ENCODE data around the gene PCDHA8. TPM values are rescaled to one million over a fixed set of nuclear protein-coding genes. Genes with fewer than 3 reads are reported as not detected.
"Not testable (repeated sequence)": the region's sequence is repeated elsewhere in the genome, so short reads cannot be mapped to it uniquely, and the experiment has no call there.

The PCDHA8 gene
- total RNA-seq, 1 donor from 2014 or later = 11.1 TPM

DNA sequence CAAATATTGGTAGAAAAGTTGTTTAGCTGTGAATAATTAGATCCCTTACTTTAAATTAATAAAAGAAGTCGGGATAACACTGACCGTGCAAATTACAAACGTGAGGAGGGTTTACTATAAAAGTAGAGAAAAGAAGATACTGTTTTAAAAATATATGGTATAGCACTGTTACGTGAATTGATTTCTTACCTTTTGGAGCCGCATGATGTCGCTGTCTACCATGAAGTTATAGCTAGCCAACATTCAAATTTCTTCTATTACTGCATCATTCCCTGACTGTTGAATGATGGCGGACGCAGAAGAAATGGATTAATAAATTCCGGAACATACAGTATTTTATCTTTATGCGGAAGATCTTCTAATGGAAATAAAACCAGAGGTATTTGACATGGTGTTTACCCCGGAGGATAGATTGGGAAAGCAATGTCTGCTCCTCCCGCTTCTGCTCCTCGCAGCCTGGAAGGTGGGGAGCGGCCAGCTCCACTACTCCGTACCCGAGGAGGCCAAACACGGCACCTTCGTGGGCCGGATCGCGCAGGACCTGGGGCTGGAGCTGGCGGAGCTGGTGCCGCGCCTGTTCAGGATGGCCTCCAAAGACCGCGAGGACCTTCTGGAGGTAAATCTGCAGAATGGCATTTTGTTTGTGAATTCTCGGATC, 13.2 kb upstream of the PCDHA8 start, which contains the start of gene PCDHA6:
TSS of gene PCDHA6 (plus strand) at position 257 of the 658 bp plus-strand sequence. CDS start at position 389, 132 bp downstream.
- no peak for DNase-seq

DNA sequence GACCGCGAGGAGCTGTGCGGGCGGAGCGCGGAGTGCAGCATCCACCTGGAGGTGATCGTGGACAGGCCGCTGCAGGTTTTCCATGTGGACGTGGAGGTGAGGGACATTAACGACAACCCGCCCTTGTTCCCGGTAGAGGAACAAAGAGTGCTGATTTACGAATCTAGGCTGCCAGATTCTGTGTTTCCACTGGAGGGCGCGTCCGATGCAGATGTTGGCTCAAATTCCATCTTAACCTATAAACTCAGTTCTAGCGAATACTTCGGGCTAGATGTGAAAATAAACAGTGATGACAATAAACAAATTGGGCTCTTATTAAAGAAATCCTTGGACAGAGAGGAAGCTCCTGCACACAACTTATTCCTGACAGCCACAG, 12.6 kb upstream of the PCDHA8 start:
- DNase-seq = no peak

GRCh38 chr5:140829511-140830501, 11.2 kb upstream of the PCDHA8 start:
- DNase-seq = not testable (repeated sequence)

DNA sequence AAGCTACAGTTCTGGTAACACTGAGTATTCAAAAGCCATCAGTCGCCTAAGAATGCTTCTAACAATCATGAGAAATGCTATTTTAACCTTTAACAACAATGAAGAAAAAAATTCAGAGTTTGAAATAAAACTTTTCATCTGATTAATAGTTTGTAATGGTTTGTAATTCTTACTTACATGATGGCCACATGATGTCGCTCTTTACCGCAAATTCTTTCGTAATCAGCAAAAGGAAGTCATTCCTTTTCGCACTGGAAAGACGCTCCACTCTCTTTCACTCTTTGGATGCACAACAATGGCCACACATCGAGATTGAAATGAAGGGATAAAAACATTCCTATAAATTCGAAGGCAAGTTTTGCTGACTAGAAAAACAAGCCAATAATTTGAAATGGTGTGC, 7.0 kb upstream of the PCDHA8 start, which contains the start of gene PCDHA7:
TSS of gene PCDHA7 (plus strand) at position 277 of the 400 bp plus-strand sequence. CDS start at position 392, 115 bp downstream.
- no peak for DNase-seq

- not testable (repeated sequence) for DNase-seq
Measured at GRCh38 chr5:140834439-140835008, 6.5 kb upstream of the PCDHA8 start.

DNA sequence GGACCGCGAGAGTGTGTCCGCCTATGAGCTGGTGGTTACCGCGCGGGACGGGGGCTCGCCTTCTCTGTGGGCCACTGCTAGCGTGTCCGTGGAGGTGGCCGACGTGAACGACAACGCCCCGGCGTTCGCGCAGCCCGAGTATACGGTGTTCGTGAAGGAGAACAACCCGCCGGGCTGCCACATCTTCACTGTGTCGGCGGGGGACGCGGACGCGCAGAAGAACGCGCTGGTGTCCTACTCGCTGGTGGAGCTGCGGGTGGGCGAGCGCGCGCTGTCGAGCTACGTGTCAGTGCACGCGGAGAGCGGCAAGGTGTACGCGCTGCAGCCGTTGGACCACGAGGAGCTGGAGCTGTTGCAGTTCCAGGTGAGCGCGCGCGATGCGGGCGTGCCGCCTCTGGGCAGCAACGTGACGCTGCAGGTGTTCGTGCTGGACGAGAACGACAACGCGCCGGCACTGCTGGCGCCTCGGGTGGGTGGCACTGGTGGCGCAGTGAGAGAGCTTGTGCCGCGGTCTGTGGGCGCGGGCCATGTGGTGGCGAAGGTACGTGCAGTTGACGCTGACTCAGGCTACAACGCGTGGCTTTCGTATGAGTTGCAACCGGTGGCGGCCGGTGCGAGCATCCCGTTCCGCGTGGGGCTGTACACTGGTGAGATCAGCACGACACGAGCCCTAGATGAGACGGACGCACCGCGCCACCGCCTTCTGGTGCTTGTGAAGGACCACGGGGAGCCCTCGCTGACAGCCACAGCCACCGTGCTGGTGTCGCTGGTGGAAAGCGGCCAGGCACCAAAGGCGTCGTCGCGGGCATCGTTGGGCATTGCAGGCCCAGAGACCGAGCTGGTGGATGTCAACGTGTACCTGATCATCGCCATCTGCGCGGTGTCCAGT, 5.1 kb upstream of the PCDHA8 start:
- no peak for DNase-seq

DNA sequence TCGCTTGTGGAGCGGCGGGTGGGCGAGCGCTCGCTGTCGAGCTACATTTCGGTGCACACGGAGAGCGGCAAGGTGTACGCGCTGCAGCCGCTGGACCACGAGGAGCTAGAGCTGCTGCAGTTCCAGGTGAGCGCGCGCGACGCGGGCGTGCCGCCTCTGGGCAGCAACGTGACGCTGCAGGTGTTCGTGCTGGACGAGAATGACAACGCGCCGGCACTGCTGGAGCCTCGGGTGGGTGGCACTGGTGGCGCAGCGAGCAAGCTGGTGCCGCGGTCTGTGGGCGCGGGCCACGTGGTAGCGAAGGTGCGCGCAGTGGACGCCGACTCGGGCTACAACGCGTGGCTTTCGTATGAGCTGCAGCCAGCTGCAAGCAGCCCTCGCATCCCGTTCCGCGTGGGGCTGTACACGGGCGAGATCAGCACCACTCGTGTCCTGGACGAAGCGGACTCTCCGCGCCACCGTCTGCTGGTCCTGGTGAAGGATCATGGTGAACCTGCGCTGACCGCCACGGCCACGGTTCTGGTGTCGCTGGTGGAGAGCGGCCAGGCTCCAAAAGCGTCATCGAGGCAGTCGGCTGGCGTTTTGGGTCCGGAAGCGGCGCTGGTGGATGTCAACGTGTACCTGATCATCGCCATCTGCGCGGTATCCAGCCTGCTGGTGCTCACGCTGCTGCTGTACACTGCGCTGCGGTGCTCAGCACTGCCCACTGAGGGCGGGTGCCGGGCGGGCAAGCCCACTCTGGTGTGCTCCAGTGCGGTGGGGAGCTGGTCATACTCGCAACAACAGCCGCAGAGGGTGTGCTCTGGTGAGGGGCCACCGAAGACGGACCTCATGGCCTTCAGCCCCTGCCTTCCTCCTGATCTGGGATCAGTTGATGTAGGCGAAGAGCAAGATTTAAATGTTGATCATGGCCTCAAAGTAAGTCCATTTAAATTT, 2.1 kb downstream of the PCDHA8 start:
- no peak for DNase-seq

DNA sequence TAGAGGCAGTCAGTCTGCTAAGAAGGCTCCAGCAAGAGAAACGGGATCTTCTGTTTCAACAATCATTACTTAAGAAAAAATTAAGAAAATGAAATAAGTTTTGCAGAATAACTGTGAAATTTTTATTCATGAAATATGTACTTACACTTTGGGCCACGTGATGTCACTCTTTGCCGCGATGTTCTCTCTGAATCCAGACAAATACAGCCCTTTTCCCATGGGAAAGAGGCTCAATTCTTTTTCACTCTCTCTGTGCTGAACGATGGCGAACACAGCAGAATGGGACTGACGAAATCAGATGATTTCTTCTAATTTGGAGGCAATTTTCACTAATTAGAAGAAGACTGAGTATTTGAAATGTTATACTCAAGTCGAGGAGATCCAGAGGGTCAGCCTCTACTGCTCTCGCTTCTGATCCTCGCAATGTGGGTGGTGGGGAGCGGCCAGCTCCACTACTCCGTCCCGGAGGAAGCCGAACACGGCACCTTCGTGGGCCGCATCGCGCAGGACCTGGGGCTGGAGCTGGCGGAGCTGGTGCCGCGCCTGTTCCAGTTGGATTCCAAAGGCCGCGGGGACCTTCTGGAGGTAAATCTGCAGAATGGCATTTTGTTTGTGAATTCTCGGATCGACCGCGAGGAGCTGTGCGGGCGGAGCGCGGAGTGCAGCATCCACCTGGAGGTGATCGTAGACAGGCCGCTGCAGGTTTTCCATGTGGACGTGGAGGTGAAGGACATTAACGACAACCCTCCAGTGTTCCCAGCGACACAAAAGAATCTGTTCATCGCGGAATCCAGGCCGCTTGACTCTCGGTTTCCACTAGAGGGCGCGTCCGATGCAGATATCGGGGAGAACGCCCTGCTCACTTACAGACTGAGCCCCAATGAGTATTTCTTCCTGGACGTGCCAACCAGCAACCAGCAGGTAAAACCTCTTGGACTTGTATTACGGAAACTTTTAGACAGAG, 7.4 kb downstream of the PCDHA8 start, which contains the start of gene PCDHA9:
TSS of gene PCDHA9 (plus strand) at position 244 of the 964 bp plus-strand sequence. CDS start at position 358, 114 bp downstream.
- not testable (repeated sequence) for DNase-seq

DNA sequence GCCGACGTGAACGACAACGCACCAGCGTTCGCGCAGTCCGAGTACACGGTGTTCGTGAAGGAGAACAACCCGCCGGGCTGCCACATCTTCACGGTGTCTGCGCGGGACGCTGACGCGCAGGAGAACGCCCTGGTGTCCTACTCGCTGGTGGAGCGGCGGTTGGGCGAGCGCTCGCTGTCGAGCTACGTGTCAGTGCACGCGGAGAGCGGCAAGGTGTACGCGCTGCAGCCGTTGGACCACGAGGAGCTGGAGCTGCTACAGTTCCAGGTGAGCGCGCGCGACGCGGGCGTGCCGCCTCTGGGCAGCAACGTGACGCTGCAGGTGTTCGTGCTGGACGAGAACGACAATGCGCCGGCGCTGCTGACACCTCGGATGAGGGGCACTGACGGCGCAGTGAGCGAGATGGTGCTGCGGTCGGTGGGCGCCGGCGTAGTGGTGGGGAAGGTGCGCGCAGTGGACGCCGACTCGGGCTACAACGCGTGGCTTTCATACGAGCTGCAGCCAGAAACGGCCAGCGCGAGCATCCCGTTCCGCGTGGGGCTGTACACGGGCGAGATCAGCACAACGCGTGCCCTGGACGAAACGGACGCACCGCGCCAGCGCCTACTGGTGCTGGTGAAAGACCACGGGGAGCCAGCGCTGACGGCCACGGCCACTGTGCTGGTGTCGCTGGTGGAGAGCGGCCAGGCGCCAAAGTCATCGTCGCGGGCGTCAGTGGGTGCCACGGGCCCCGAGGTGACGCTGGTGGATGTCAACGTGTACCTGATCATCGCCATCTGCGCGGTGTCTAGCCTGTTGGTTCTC, 9.0 kb downstream of the PCDHA8 start:
- DNase-seq = not testable (repeated sequence)

DNA sequence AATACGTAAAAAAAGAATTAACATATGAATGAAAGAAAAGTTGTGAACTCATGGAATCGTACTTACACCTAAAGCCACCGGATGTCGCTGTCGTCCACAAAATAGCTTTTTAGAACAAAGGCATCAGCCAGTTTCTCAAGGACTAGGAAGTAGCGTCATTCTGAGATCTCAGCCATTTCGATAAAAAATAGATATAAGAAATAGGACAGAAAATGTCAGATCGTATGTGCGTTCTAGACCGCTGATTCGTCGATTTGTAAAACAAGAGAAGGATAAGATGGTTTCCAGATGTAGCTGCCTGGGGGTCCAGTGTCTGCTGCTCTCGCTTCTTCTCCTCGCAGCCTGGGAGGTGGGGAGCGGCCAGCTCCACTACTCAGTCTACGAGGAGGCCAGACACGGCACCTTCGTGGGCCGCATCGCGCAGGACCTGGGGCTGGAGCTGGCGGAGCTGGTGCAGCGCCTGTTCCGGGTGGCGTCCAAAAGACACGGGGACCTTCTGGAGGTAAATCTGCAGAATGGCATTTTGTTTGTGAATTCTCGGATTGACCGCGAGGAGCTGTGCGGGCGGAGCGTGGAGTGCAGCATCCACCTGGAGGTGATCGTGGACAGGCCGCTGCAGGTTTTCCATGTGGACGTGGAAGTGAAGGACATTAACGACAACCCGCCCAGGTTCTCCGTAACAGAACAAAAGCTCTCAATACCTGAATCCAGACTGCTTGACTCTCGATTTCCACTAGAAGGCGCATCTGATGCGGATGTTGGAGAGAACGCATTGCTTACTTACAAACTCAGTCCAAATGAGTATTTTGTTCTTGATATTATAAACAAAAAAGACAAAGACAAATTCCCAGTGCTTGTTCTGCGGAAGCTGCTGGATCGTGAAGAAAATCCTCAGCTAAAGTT, 15.0 kb downstream of the PCDHA8 start, which contains the start of gene PCDHA10:
TSS of gene PCDHA10 (plus strand) at position 126 of the 903 bp plus-strand sequence. CDS start at position 278, 152 bp downstream.
- no peak for DNase-seq

DNA sequence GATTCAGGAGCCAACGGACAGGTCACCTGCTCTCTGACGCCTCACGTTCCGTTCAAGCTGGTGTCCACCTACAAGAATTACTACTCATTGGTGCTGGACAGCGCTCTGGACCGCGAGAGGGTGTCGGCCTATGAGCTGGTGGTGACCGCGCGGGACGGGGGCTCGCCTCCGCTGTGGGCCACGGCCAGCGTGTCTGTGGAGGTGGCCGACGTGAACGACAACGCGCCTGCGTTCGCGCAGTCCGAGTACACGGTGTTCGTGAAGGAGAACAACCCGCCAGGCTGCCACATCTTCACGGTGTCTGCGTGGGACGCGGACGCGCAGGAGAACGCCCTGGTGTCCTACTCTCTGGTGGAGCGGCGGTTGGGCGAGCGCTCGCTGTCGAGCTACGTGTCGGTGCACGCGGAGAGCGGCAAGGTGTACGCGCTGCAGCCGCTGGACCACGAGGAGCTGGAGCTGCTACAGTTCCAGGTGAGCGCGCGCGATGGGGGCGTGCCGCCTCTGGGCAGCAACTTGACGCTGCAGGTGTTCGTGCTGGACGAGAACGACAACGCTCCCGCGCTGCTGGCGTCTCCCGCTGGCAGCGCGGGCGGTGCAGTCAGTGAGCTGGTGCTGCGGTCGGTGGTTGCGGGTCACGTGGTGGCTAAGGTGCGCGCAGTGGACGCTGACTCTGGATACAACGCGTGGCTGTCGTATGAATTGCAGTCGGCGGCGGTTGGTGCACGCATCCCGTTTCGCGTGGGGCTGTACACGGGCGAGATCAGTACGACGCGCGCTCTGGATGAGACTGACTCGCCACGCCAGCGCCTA, 16.4 kb downstream of the PCDHA8 start:
- DNase-seq = no peak

DNA sequence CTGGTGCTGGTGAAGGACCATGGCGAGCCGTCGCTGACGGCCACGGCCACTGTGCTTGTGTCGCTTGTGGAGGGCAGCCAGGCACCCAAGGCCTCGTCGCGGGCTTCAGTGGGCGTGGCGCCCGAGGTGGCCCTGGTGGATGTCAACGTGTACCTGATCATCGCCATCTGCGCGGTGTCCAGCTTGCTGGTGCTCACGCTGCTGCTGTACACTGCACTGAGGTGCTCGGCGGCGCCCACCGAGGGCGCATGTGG, 16.9 kb downstream of the PCDHA8 start:
- no peak for DNase-seq

DNA sequence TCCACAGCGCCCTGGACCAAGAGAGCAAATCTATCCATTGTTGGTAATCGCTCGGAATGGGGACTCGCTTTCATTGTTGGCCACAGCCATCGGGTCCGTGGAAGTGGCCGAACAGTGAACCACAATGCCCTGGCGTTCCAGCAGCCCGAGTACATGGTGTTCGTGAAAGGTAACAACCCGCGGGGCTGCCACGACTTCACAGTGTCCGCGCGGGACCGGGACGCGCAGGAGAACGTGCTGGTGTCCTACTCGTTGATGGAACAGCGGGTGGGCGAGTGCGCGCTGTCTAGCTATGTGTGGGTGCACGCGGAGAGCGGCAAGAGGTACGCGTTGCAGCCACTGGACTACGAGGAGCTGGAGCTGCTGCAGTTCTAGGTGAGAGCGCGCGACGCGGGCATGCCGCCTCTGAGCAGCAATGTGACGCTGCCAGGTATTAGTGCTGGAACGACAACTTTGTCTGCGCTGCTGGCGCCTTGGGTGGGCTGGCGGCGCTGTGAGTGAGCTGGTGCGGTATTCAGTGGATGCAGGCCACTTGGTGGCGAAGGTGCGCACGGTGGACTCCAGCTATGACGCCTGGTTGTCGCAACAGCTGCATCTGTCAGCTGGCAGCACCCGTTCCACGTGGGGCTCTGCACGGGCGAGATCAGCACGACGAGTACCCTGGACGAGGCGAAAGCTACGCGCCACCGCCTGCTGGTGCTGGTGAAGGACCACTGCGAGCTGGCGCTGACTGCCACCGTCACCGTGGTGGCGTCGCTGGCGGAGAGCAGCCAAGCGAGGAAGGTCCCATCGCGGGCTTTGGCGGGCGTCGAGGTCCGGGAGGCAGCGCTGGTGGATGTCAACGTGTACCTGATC, 21.7 kb downstream of the PCDHA8 start:
- DNase-seq = no peak

DNA sequence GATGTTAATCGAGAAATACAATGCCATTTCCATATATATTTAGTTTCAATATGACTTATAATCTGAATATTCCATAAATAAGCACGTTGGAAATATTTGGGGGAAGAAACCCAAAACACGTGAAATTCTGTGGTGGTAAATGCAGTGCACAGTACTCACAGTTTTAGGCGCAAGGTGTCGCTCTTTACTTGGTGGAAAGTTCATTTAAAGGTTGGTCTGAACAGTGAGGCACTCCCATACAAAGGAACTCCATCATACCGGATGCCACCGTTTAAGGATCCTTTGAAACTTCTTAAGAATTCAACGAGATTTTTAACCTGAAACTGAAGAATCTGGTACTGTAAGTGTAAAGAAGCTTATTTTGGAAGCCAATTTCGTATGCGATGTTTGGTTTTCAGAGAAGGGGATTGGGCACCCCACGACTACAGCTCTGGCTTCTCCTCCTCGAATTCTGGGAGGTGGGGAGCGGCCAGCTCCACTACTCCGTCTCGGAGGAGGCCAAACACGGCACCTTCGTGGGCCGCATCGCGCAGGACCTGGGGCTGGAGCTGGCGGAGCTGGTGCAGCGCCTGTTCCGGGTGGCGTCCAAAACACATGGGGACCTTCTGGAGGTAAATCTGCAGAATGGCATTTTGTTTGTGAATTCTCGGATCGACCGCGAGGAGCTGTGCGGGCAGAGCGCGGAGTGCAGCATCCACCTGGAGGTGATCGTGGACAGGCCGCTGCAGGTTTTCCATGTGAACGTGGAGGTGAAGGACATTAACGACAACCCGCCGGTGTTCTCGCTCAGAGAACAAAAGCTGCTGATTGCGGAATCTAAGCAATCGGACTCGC, 28.0 kb downstream of the PCDHA8 start, which contains the start of gene PCDHA11:
TSS of gene PCDHA11 (plus strand) at position 237 of the 834 bp plus-strand sequence. CDS start at position 384, 147 bp downstream.
- no peak for DNase-seq
